GM19240 (cell line): Measurements from ENCODE around the gene ELP4.
"Not testable (repeated sequence)": the region's sequence is repeated elsewhere in the genome, so short reads cannot be mapped to it uniquely, and the experiment has no call there.

ENCODE experiments used
- DNase-seq: peaks from one replicate; pipeline ENCODE4 v3.0.0; 2011; ENCODE audit warnings: low spot score; ENCODE audit not compliant: insufficient read length

Gene ELP4

DNA sequence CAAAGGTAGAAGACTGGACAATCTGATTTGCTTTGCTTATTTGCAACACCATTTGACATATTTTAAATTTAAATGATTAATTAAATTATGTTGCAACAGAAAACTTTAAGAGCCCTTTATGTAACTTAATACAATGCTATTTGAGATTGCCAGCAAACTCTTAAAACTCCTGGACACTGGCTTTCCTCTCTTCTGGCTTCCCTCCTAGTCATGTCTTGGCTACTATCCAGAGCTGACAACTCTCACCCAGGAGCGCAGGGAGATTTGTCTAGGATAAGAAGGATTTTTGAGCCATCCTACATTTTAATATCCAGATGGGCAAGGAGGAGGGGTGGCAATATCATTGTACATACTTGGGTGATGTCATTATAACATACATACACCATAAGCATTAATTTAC is 134.3 kb downstream of the ELP4 start:
- DNase-seq, result no peak

DNA sequence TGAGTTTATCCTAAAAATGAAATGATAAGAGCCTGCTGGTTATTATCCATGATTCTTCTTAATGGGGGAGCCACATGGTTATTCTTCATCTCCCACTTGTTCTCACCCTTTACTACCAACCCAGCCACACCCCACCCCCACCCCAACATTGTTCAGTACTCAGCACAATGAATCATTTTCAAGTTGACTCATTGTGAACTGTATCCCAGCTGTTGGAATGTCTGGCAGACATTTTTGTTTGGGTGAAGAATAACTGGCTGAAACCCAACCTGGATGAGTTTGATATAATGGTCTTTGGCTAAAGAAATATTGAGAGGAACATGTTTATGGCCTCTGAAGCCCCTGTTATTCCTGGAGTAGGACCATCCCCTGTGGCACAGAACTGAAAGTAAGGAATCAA is 136.2 kb downstream of the ELP4 start:
- no peak for DNase-seq

DNA sequence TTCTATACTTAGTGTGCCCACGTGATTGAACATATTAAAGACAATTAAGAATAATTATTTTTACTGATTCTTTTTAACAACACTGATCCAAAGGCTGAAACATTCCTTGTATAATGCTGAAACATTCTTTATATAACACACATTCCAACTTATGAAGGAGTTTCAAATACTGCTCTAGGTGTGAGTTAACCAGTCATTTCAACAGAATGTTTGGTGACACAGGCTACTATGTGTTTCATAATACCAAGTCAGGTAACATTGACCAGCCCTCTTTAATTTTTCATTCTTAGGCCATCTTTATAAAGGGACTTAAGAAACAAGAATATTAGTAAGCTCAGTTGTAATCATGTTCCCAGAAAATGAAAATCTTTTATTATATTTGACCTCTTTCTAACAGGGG is 136.6 kb downstream of the ELP4 start:
- DNase-seq, result no peak

DNA sequence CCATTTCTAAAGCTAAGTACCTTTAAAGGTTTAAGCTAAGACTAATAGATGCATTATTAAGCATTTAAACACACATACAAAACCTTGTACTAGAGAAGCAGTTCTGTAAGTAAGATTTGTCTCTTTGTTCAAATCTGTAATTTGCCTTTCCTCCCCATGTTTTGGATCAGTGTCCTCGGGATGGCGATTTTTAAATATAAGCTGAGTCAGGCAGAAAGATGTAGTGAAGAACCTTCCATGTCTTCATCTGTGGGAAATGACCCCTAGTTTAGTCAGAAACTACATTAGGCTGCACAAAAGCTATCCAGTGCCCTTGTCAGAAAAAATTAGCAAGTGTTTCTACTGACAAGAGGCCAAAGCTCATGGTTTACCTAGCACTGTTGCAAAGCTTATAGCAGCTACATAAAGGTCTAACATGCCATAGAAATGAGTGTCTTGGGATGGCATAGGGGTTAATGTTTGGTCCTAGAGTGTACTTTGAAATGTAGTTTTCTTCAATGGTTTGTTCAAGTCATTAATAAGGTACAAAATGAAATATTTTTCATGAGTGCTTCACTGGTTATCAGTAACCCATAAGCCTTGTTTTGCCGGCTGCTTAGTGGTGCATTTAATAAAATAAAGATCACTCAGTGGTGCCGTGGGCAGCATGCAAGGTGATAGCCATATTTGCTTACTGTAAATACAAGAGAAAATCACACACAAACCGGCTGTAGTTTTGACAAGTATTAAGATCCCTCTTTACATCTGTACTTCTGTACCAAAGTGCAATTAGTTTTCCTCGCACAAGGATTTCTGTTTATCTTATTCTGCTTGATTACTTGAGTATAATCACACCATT is 139.8 kb downstream of the ELP4 start:
- no peak for DNase-seq

DNA sequence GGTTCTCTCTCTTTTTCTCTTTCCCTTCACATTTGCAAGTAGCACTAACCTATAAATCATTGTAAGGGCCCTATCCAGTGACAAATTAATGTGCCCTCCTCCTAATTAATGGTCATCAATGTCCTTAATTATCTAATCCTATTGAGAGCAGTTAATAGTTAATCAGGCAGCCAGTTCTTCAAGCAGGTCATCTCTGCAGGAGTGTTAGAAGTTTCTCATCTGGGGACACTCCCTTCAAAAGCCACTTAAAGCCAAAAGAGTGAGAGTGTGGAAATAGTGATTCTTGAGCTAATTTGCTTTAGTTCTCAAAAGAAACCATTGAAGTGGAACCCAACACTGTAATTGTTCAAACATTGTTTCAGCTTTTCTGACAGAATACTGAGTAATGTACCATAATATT is 141.6 kb downstream of the ELP4 start:
- no peak for DNase-seq

DNA sequence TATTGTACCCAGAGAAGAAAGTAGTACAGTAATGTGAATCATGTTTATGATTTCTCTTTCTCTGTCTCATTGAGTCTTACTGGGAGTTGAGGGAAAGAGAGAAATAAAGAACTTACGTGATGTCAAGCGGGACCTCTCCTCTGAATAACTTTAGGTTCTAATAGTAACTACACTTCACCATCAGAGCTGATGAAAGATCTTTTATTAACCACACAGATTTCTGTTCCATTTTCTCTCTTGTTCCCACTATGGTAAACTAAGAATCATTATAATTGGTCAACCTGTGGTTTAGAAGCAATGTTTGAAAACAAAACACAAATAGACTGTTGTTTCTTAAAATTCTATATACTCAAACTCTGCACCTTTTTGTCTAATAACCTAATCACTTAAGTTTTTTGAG is 142.3 kb downstream of the ELP4 start:
- no peak for DNase-seq

DNA sequence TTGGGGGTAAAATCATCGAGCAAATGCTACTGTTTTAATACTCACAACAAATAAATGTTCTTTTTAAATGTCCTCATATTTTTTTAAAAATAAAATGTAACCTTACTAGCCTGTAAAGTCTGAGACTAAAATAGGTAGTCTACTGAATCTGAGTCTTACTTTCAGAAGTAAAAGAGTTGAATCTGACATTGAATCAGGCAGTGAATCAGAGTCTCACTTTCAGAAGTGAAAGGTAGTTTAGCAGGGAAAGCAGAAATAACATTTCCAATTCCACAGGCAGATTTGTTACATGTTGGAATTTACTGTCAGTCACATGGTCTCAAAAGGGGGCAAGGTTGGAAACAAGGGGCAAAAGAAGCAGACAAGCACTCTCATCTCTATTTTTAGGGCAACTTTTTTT is 143.0 kb downstream of the ELP4 start:
- no peak for DNase-seq

DNA sequence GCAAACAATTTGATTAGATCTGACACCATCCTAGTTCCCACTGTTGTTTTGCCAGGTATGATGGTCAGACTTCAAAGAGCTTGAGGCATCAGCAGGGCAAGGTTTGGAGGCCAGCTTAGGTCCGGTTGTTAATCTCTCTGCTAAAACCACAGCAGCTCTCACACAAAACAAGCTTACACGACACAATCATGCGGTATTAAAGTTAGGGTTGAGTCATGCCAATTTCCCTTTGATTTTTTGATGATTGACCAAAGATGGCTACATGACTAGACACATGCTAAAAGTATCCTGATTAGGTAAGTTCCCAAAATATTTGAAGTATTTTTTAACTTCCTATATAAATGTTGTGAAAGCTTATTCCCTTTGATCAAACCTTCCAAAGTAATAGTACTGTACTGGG is 145.9 kb downstream of the ELP4 start:
- no peak for DNase-seq

DNA sequence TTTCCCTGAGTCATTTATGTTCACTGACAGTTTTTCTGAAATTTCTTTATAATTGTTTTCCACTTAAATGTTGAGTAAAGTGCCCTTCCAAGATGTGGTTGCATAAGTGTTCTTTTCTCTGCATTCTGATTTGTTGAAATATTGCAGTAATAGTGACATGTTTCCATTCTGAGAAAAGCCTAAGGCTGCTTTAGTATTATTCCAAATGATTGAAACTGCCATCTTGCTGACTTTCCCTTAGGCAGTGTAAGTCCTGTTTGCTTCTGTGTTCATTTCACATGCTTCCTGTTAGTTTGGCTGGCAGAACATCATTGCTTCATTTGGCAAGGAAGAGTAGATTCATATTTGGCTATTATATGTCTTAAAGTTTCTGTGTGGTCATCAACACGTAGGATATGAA is 146.5 kb downstream of the ELP4 start:
- DNase-seq, result no peak

DNA sequence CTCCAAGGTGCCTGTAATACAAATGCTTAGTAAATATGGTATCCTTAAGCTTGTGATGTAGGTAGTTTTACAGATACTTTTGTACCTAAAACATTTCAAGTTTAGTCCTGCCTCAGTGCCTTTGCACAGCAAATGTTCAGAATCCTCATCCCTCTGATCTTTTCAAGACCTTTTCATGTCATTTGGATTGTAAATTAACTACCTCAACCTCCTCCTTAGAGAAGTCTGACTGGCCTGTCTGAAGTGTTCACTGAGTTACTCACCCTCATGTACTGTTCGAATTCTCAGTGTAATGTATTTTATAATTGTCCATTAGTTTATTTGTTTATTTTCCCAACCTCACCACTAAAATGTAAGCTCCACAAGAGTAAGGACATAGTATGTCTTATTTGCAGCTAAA is 147.5 kb downstream of the ELP4 start:
- no peak for DNase-seq

DNA sequence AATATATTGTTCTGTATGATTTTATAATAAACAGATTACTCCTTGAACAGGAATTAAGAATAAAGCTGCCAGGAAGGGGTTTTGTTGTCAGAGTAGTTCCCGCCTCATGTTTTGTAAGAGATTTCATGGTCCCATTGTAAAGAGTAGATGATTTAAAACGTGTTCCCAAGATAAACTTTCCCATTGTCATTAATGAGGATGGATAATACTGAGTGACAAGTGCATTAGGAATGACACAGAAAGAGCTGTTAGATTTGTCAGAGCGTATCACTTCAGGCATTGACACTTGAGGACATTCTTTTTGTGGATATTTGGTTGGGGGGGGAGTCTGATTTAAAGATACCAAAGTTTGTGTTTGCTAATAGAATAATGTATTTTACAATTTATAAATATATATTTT is 154.6 kb downstream of the ELP4 start:
- DNase-seq, result no peak

DNA sequence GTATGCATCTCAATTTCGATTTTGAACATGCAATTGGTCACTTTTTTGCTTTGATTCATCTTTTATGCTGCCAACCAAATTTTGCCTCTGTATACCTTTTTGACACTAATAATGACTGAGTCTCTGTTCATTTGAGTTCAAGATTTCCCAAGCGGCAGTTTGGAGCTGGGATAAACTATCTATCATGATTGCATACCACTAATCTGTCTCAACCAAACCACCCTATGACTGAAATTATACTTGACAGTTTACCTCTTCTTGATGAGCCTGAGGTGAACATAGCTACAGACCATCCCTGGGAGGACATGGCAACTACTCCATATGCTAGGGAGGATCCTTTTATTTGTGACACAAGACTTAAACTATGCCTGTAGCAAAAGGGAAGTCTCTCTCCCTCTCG is 155.4 kb downstream of the ELP4 start:
- DNase-seq, result no peak

DNA sequence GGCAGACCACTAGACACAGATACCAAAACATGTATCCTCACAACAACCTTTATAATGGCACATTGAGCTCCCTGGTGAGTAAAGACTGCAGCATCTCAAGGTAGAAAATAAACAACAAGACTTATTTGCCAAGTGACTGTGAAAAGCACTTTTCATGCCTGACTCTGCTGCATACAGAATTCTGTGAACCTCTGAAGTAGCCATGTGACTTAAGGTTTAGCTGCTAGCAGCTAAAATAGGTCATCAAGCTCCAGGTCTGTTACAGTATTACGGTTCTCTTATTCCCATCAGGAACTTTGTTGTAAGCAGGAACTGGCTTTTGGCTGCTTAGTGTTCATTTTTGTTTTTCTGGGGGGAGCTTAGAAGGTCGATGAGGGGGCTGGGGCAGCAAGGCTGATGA is 162.1 kb downstream of the ELP4 start:
- no peak for DNase-seq

DNA sequence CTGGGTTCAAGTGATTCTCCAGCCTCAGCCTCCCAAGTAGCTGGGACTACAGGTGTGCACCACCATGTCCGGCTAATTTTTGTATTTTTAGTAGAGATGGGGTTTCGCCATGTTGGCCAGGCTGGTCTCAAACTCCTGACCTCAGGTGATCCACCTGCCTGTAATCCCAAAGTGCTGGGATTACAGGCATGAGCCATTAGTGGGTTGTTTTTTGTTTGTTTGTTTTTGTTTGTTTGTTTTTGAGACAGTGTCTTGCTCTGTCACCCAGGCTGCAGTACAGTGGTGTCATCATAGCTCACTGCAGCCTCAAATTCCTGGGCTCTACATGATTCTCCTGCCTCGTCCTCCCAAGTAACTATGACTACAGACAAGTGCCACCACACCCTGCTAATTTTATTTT is 163.5 kb downstream of the ELP4 start:
- DNase-seq, result not testable (repeated sequence)

DNA sequence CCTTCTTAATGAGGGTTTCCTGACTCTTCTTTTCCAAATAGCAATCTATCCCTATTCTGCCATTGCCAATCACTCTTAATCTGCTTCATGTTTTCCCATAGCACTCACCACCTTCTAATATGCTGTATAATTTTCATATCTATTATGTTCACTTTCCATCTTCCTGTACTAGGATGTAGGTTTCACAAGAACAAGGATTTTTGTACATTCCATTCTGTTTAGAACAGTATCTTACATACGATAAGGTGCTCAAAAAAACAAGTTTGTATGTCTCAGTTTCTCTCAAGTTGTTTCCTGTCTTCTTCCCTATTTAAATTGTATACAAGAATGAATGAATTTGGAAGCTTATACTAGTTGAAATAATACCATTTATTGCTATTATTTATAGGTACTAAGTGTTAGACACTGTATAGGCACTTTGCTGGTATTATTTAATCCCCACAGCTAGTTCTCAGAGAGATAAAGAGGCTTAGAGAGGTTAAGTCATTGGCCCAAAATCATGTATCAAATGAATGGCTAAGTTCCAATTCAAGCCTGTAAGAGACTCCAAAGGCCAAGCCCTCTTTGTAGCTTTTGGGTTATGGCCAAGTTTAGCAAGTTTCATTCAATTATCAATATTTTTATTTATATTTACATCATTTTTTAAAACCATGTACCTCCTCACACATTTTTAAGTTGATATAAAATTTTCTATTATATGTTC is 166.9 kb downstream of the ELP4 start:
- DNase-seq, result no peak

DNA sequence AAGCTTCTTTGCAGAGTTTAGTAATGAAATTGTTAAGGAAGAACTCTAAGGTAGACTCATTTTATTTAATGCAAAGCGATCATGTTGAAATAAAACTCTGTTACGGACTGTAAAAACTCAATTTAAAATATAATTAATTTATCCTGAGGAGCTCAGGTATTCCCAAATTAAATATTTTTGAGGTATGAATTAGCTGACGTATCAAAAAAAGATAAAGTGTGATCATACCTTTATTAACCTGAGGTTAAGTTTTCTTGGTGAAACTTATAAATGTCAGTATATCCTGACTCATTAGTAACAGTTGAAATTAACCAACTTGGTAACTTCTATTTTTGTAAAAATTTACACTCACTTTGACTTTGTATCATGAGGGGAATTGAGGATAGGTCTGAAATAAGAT is 171.2 kb downstream of the ELP4 start:
- no peak for DNase-seq

DNA sequence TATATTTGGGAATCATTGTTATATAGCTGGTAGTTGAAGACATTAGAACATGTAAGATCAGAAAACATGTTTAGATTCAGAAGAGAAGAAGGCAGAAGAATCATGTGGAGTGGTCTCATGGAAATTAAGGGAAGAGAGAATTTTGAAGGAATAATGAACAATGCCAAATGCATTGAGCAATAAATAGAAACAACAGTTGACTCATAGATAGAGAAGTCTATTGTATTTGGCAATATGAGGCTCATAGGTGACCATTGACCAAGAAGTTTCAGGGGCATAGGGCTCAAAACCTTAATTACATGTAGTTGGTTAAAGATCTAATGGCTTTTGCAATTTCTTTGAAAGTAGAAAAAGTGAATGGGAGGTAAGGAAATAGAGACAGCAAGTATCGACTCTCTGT is 177.7 kb downstream of the ELP4 start:
- DNase-seq, result no peak

DNA sequence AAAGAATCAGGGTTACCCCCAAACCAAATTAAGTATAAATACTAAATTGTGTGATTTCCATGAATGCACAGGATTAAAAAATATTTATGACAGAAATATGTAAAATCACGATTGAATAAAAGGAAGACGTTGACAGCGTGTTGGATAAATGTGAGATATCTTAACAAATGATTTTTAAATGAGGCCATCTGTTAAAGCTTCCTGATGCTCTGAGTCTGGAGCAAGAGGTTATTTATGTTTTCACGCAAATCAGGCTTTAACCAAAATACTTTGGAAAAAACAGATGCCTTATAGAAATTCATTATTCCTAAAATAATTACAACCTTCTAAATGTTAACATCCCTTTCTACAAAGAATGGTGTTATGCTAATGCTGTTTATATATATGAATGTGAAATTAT is 178.3 kb downstream of the ELP4 start:
- no peak for DNase-seq

DNA sequence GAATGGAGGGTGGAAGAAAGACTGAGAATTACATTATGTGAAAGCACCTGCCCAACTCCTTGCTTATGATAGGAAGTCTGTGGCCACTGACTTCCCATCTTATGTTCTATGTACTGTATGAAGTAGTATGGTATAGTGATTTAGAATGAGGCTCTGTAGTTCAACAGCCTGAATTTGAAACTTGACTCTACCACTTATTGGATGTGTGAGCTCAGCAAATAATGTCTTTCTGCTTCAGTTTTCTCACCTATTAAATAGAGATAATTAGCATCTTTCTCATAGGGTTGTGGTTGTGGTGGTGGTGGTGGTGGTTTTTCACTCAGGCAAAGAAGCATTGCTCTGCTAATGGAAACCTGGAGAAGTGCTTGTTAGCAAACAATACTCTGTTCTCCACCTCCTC is 180.0 kb downstream of the ELP4 start:
- DNase-seq, result no peak

DNA sequence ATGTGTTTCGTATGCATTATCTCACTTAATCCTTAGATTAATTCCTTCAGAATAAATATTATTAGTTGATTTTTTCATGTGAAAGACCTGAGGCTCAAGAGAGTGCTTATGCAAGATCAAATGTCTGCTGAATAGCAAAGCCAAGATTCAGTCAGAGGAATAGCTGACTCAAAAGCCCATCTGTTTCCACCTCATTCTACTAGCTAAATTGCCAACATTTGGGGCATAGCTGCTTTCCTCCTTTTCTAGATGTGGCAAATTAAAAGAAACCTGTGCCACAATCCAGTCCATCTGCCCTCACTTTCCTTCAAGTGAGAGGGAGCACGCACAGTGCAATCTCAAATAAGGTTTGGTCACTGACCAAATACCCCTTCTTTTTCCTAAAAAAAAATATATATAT is 180.5 kb downstream of the ELP4 start:
- no peak for DNase-seq

DNA sequence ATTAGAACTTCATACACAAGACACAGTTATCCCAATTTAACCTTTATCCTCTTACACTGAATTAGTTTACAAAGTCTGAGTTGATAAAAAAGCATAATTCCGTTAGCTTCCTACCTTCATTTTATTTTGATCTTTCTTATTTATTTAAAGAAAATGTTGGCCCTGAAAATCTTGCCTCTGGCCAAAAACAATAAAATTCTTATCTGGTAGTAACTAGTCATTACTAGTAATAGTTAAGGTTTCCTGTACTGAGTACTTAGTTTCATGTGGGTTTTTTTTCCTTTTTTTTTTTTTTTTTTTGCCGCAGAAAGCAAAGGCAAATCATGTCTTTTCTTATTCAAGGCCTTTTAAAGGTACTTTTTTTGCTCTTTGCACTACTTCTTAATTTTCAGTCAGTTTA is 180.9 kb downstream of the ELP4 start:
- no peak for DNase-seq

DNA sequence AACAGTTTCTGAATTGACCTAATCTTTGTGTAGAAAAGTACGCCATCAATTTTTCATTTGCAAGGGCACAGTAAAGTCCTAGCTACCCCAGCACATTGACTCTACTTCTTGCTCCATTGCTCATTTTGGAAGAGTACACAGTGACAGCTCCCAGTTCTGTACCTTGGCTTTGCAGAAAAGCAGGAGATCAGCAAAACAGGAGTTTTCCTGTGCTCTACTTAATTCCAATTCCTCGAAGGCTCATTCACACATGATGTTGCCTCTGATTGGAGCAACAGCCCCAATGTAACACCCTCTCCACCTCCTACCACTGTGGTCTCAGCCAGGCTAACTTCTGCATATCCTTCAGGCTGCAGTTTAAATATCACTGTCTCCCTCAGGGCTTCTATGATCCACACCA is 182.9 kb downstream of the ELP4 start:
- DNase-seq, result no peak

DNA sequence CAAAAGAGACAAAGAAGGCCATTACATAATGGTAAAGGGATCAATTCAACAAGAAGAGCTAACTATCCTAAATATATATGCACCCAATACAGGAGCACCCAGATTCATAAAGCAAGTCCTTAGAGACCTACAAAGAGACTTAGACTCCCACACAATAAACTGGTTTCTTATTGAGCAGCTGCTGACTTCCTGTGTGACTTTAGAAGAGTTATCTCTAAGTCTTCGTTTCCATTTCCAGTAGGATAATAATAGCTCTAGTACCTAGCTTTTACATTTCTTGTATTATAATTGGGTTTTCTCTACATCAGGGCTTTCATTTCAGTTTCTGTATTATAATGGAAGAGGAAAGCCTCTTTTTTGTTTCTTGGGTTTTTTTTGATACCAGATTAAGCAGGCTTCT is 187.5 kb downstream of the ELP4 start:
- DNase-seq, result not testable (repeated sequence)
